OCI-LY7 (cell line): Measurements from ENCODE around the gene ANO4. TPM values are rescaled to one million over a fixed set of nuclear protein-coding genes. Genes with fewer than 3 reads are reported as not detected.

Source experiments
- BruUV-seq: library from RNA; stranded (reverse); fragments of 400-500 nt; replicated peaks from 2 replicates; lab custom pipeline; 2021; lab: Mats Ljungman, UMichigan
- CTCF ChIA-PET: fragments of 300-600 bp; sonication (Branson Sonifier 250); formaldehyde crosslinking; loops from one replicate; lab custom pipeline; 2022; ENCODE audit warnings: antibody characterized with exemption; ENCODE audit not compliant: unreplicated experiment; lab: Charles Lee
- POLR2A ChIA-PET: fragments of 300-600 bp; sonication (Branson Sonifier 250); formaldehyde crosslinking; loops from one replicate; lab custom pipeline; 2022; ENCODE audit warnings: antibody characterized with exemption; lab: Charles Lee
- DNase-seq: peaks from one replicate; pipeline ENCODE4 v3.0.0-alpha.2; 2015; ENCODE audit warnings: low spot score
- H2AFZ ChIP-seq: fragments of 200-600 bp; sonication (generic), shearing (Covaris generic); 2 replicates; pipeline ENCODE4 v1.6.1; 2014; ENCODE audit warnings: mild to moderate bottlenecking, antibody characterized with exemption, low read length, moderate library complexity
- H3K27ac ChIP-seq: fragments of 200-600 bp; sonication (generic); 2 replicates; pipeline ENCODE4 v1.5.1; 2014; ENCODE audit warnings: mixed run types, low read depth, mild to moderate bottlenecking, moderate library complexity, low read length, inconsistent platforms; ENCODE audit not compliant: poor library complexity, severe bottlenecking
- H3K36me3 ChIP-seq: fragments of 200-600 bp; sonication (generic); 2 replicates; pipeline ENCODE4 v1.6.1; 2014; ENCODE audit warnings: mild to moderate bottlenecking, antibody characterized with exemption, low read length, moderate library complexity, mixed read lengths; ENCODE audit not compliant: insufficient read depth
- H3K4me1 ChIP-seq: fragments of 200-600 bp; sonication (generic); 2 replicates; pipeline ENCODE4 v1.5.1; 2014; ENCODE audit warnings: mild to moderate bottlenecking, low read length; ENCODE audit not compliant: insufficient read depth, poor library complexity, severe bottlenecking
- H3K4me2 ChIP-seq: fragments of 200-600 bp; sonication (generic); 2 replicates; pipeline ENCODE4 v1.6.1; 2014; ENCODE audit warnings: mild to moderate bottlenecking, low read length
- H3K4me3 ChIP-seq: fragments of 200-600 bp; sonication (generic); 2 replicates; pipeline ENCODE4 v1.5.1; 2014; ENCODE audit warnings: mild to moderate bottlenecking, low read depth, low read length; ENCODE audit not compliant: poor library complexity, severe bottlenecking
- H3K79me2 ChIP-seq: fragments of 200-600 bp; sonication (generic); 2 replicates; pipeline ENCODE4 v1.6.1; 2016; ENCODE audit warnings: low read depth, mild to moderate bottlenecking, low read length, moderate library complexity, mixed read lengths; ENCODE audit not compliant: insufficient read depth
- H3K9me2 ChIP-seq: fragments of 200-600 bp; sonication (generic); 2 replicates; pipeline ENCODE4 v1.6.1; 2016; ENCODE audit warnings: mild to moderate bottlenecking, low read length, mixed read lengths; ENCODE audit not compliant: insufficient read depth
- H3K9me3 ChIP-seq: fragments of 200-600 bp; sonication (generic); 2 replicates; pipeline ENCODE4 v1.6.1; 2014; ENCODE audit warnings: mild to moderate bottlenecking, mixed run types, low read length, mixed read lengths
- H4K20me1 ChIP-seq: fragments of 200-600 bp; sonication (generic); 2 replicates; pipeline ENCODE4 v1.6.1; 2014; ENCODE audit warnings: mild to moderate bottlenecking, antibody characterized with exemption, low read length, moderate library complexity, mixed read lengths; ENCODE audit not compliant: insufficient read depth
- EZH2phosphoT487 ChIP-seq: fragments of 200-600 bp; sonication (generic); IDR thresholded peaks from 2 replicates; pipeline ENCODE4 v1.6.1; 2018; ENCODE audit warnings: low read depth, borderline replicate concordance, mild to moderate bottlenecking, mixed run types, antibody characterized with exemption, low read length, moderate library complexity, mixed read lengths
- intact Hi-C: fragments of 100-400 bp; cut with micrococcal nuclease; formaldehyde crosslinking; loops from one replicate; pipeline ENCODE4 v1.10.0; 2022; ENCODE audit not compliant: unreplicated experiment
- total RNA-seq, 2 experiments: library from RNA; depleted of rRNA in 1 of 2; stranded (reverse); fragments of >200 nt in 1 of 2; shearing (Covaris generic) in 1 of 2; gene quantifications; 2 replicates each; pipeline ENCODE4 v1.2.3, GENCODE V29; 2014 to 2022
- TF ChIP-seq, protein P1 (sequence below): fragments of 200-600 bp; sonication (generic); conservative IDR thresholded peaks from 2 replicates; pipeline ENCODE4 v1.5.1; 2014; ENCODE audit warnings: mild to moderate bottlenecking, antibody characterized with exemption, low read length, moderate library complexity, mixed read lengths

The ANO4 gene
- total RNA-seq, 2 experiments from 2014 or later = not detected

DNA sequence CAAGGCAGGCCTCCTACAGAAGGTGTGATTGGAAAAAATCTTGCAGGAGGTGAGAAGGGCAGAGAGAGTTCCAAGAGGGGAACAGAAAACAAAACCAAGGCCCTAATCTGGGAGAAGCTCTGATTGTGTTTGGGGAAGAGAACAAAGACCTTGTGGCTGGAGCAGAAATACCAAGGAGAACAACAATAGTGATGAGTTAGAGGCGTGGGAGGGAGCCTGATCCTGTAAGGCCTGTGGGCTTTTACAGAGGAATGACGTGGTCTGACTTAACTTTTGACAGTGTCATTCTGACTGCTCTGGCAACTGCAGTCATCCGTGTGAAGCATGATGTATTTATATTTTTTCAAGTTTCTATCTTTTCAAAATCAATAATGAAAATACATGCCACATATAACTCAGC lies 200.6 kb downstream of the ANO4 start:
- intact Hi-C loops = no loop called here
- Histone ChIP-seq H3K4me3 (no peak overlapping the region), H3K79me2 (no peaks in the 10 kb centered on the region), H3K4me2 (no peak overlapping the region), H2AFZ (no peak overlapping the region), H3K36me3 (no peaks in the 10 kb centered on the region), H4K20me1 (no peaks in the 10 kb centered on the region), H3K4me1 (no peaks in the 10 kb centered on the region), H3K9me3 (no peaks in the 10 kb centered on the region), H3K9me2 (no peaks in the 10 kb centered on the region), H3K27ac (no peak overlapping the region)
- POLR2A ChIA-PET = interaction anchor here (0.7 kb wide), 1 partner anchor 69 kb away, joined by 3 read pairs; no protein-coding TSS in a partner anchor
- no peak for DNase-seq
- CTCF ChIA-PET = no interaction called here
- TF ChIP-seq, protein P1, sequence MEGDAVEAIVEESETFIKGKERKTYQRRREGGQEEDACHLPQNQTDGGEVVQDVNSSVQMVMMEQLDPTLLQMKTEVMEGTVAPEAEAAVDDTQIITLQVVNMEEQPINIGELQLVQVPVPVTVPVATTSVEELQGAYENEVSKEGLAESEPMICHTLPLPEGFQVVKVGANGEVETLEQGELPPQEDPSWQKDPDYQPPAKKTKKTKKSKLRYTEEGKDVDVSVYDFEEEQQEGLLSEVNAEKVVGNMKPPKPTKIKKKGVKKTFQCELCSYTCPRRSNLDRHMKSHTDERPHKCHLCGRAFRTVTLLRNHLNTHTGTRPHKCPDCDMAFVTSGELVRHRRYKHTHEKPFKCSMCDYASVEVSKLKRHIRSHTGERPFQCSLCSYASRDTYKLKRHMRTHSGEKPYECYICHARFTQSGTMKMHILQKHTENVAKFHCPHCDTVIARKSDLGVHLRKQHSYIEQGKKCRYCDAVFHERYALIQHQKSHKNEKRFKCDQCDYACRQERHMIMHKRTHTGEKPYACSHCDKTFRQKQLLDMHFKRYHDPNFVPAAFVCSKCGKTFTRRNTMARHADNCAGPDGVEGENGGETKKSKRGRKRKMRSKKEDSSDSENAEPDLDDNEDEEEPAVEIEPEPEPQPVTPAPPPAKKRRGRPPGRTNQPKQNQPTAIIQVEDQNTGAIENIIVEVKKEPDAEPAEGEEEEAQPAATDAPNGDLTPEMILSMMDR = no peak
- no peak for TF ChIP-seq EZH2phosphoT487
- BruUV-seq = no TSS peak

DNA sequence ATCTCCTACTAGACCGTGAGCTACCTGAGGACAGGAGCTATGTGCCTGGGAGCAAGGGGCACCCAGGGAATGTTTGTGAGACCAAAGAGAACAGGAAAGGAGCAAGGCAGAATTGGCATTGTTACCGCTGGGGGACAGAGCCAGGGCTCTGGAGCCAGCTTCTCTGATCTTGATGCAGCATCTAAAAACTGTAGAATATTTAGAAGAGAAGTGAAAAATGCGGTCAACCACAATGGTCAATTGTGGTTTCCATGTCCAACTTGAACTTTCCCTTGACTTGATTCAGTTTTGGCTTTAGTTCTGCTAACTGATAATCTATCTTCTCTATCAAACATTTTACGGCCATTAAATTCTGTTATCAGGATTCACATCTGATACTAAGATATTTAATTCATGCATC lies 201.2 kb downstream of the ANO4 start:
- no TSS peak for BruUV-seq
- H3K4me3 ChIP-seq = no peak overlapping the region
- no peak overlapping the region for H2AFZ ChIP-seq
- no peaks in the 10 kb centered on the region for H3K9me3 ChIP-seq
- no peaks in the 10 kb centered on the region for H3K4me1 ChIP-seq
- ChIA-PET CTCF (no interaction called here), POLR2A (interaction anchor here (0.6 to 0.7 kb wide), 2 partner anchors 70 to 106 kb away, joined by 3 read pairs; no protein-coding TSS in a partner anchor)
- no peaks in the 10 kb centered on the region for H3K36me3 ChIP-seq
- no peaks in the 10 kb centered on the region for H3K9me2 ChIP-seq
- no peaks in the 10 kb centered on the region for H3K79me2 ChIP-seq
- intact Hi-C loops = no loop called here
- no peak for TF ChIP-seq EZH2phosphoT487
- TF ChIP-seq, protein P1 = no peak
- H3K27ac ChIP-seq = no peak overlapping the region
- DNase-seq = no peak
- H3K4me2 ChIP-seq = no peak overlapping the region
- H4K20me1 ChIP-seq = no peaks in the 10 kb centered on the region

DNA sequence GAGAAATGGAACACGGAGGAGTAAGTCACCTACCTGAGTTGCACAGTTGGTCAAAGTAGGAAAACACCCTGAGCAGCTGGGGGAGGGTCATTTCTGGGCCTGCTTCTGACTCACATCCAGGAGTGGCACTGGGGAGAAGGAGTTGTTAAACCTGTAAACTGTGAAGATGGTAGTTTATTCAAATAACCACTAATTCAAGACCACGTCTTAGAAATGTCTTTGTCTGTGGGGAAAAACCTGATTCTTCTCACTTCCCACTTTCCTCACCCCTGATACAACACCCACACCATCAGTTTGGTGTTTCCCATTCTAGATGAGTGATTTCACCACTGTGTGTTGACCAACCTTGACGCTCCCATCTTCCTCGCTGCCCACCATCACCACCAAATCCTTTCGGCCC lies 207.1 kb downstream of the ANO4 start:
- no TSS peak for BruUV-seq
- TF ChIP-seq EZH2phosphoT487 = no peak
- TF ChIP-seq, protein P1 = no peak
- Histone ChIP-seq H3K4me1 (no peaks in the 10 kb centered on the region), H3K4me3 (no peak overlapping the region), H3K4me2 (no peak overlapping the region), H4K20me1 (no peaks in the 10 kb centered on the region), H3K27ac (no peak overlapping the region), H3K79me2 (no peaks in the 10 kb centered on the region), H2AFZ (no peak overlapping the region), H3K9me3 (no peaks in the 10 kb centered on the region), H3K36me3 (no peaks in the 10 kb centered on the region), H3K9me2 (no peaks in the 10 kb centered on the region)
- no peak for DNase-seq
- CTCF ChIA-PET = no interaction called here
- POLR2A ChIA-PET = no interaction called here
- intact Hi-C loops = no loop called here
